Psoas muscle (tissue), 8 donors: ENCODE data around the gene SPDYE4. TPM values are rescaled to one million over a fixed set of nuclear protein-coding genes. Genes with fewer than 3 reads are reported as not detected.

ENCODE experiments used
- ATAC-seq, 4 donors: fragments of 200-7000 bp; cut with Tn5 transposase; one replicate each; pipeline ENCODE4 v1.9.1; 2020; ENCODE audit warnings: moderate library complexity in 3 of 4, mild to moderate bottlenecking in 2 of 4
- DNase-seq, 2 donors: peaks; one replicate each; pipeline ENCODE4 v3.0.0-alpha.2; 2020
- H3K27ac ChIP-seq: fragments of 200-600 bp; one replicate; pipeline ENCODE4 v1.8.0; 2022
- H3K27me3 ChIP-seq, 3 donors: fragments of 200-600 bp in 1 of 3; one replicate each; pipeline versions ENCODE4 v1.6.1 to v1.8.0; 2013 to 2022; ENCODE audit warnings: low read length in 2 of 3, mild to moderate bottlenecking in 2 of 3, moderate library complexity in 1 of 3; ENCODE audit not compliant: insufficient read depth in 3 of 3
- H3K36me3 ChIP-seq, 2 donors: fragments of 200-600 bp in 1 of 2; one replicate each; pipeline versions ENCODE4 v1.6.1 to v1.8.0; 2013 to 2022; ENCODE audit warnings: low read depth in 1 of 2, mild to moderate bottlenecking in 1 of 2, moderate library complexity in 1 of 2; ENCODE audit not compliant: insufficient read depth in 1 of 2
- H3K4me1 ChIP-seq: fragments of 200-600 bp; one replicate; pipeline ENCODE4 v1.8.0; 2022
- H3K4me3 ChIP-seq: fragments of 200-600 bp; one replicate; pipeline ENCODE4 v1.8.0; 2022; ENCODE audit warnings: mild to moderate bottlenecking
- H3K9me3 ChIP-seq: fragments of 200-600 bp; one replicate; pipeline ENCODE4 v1.8.0; 2022
- WGBS, 3 donors: extraction: QIAGEN DNeasy Blood & Tissue Kit; methylation state at CpG; one replicate each; pipeline versions ENCODE4 v1.1.6 to v1.1.7; 2013; 5-methylcytosine and 5-hydroxymethylcytosine counted together
- intact Hi-C, 2 donors: fragments of 100-400 bp; cut with DNase I; formaldehyde crosslinking; loops; one replicate each; pipeline versions ENCODE4 v1.11.0 to v1.14.2; 2022
- polyA plus RNA-seq, 3 donors: library from polyadenylated mRNA; stranded (reverse); fragments of 200-250 nt; gene quantifications; one replicate each; pipeline ENCODE4 v1.2.3, GENCODE V29; 2013
- total RNA-seq, 4 donors: library from RNA; stranded (reverse); fragmentation: NEBNext Ultra II Directional in 2 of 4; extraction: Animal tissue kit (Norgen Biotek cat#: 25700) in 2 of 4; gene quantifications; one replicate each; pipeline versions ENCODE4 v1.2.1 to v1.2.4, GENCODE V29; 2021 to 2023
- TF ChIP-seq, protein P1 (sequence below): fragments of 200-600 bp; IDR thresholded peaks from one replicate; pipeline ENCODE4 v1.8.0; 2022; ENCODE audit warnings: antibody characterized with exemption
- donor health status: healthy with polysubstance abuse.
- donor health status: DM: no; HTN: no; CAD: no; lungs with moderate emphysema.
- donor health status: Bipolar disorder and iron deficiency.
- donor health status: healthy.
- donor health status: DM: yes; HTN: yes; CAD: no.
- donor health status: DM: no; HTN: no; CAD: no.
- donor health status: DM: no; HTN: no; CAD: no.
- donor health status: DM: yes; HTN: yes; CAD: no.

Gene SPDYE4
- total and polyA plus RNA-seq, 7 donors = not detected

DNA sequence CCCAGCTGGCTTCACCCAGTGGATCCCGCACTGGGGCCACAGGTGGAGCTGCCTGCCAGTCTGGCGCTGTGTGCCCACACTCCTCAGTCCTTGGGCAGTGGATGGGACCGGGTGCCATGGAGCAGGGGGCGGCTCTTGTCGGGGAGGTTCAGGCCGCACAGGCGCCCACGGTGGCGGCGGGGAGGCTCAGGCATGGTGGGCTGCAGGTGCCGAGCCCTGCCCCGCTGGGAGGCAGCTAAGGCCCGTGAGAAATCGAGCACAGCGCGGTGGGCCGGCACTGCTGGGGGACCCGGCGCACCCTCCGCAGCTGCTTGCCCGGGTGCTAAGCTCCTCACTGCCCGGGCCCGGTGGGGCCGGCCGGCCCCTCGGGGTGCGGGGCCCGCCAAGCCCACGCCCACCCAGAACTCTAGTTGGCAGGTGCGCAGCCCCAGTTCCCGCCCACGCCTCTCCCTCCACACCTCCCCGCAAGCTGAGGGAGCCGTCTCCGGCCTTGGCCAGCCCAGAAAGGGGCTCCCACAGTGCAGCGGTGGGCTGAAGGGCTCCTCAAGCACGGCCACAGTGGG is 40.3 kb downstream of the SPDYE4 start:
- ATAC-seq (no peak), DNase-seq (no peak)
- H3K36me3 ChIP-seq = no peaks in the 10 kb centered on the region
- H3K27me3 ChIP-seq = peaks cover 0 to 1% (median 0%) of the 10 kb centered on the region in 3 donors
- 92 to 94% (median 93%) methylated on average over 36 to 37 of the region's 37 CpGs for WGBS, 3 donors
- no peaks in the 10 kb centered on the region for H3K9me3 ChIP-seq
- intact Hi-C loops = no loop called here
- TF ChIP-seq, protein P1, sequence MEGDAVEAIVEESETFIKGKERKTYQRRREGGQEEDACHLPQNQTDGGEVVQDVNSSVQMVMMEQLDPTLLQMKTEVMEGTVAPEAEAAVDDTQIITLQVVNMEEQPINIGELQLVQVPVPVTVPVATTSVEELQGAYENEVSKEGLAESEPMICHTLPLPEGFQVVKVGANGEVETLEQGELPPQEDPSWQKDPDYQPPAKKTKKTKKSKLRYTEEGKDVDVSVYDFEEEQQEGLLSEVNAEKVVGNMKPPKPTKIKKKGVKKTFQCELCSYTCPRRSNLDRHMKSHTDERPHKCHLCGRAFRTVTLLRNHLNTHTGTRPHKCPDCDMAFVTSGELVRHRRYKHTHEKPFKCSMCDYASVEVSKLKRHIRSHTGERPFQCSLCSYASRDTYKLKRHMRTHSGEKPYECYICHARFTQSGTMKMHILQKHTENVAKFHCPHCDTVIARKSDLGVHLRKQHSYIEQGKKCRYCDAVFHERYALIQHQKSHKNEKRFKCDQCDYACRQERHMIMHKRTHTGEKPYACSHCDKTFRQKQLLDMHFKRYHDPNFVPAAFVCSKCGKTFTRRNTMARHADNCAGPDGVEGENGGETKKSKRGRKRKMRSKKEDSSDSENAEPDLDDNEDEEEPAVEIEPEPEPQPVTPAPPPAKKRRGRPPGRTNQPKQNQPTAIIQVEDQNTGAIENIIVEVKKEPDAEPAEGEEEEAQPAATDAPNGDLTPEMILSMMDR = no peak
- no peaks in the 10 kb centered on the region for H3K4me1 ChIP-seq
- no peak overlapping the region for H3K4me3 ChIP-seq
- no peak overlapping the region for H3K27ac ChIP-seq

DNA sequence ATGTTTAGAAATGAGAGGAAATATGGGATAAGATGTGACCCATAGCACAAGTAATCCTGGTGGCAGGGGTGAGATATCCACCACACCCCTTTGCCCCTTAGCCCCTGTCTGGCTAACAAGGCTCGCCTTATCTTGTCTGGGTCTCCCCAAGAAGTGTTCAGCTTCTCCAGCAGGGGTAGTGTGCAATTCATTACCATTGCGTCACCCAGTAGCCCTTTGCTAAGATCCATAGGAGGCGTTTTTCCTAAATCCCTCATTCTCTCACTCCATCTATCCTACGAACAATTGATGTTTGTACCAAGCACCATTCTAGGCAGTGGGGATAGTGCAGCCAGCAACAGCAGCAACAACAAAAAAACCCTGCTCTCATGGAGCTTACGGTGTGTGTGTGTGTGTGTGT is 44.5 kb downstream of the SPDYE4 start:
- TF ChIP-seq, protein P1 = no peak
- DNase-seq = no peak
- no peaks in the 10 kb centered on the region for H3K4me1 ChIP-seq
- no peak overlapping the region for H3K27ac ChIP-seq
- intact Hi-C loops = no loop called here
- peaks cover 0 to 1% (median 0%) of the 10 kb centered on the region in 3 donors for H3K27me3 ChIP-seq
- ATAC-seq = no peak
- H3K4me3 ChIP-seq = no peak overlapping the region
- no peaks in the 10 kb centered on the region for H3K36me3 ChIP-seq
- no peaks in the 10 kb centered on the region for H3K9me3 ChIP-seq
- WGBS, 3 donors = 89 to 96% (median 90%) methylated on average over 5 of the region's 5 CpGs

DNA sequence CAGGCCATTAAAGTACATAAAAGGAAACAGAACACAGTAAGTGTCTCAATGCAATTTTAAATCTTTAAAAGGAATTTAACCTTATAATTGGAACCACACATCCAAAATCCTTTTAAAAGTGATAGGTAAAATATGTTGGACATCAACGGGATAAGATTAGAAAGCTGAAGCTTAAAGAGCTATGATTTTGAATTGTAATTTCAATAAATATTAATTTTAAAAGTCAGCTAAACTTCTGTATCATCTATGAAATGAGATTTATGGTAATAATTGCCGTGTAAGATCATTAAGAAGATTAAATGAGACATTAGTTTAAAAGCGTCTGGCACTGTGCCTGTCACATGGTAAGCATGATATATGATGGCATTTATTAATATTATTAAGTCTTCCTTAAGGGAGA is 45.0 kb downstream of the SPDYE4 start:
- no peak for ATAC-seq
- Histone ChIP-seq H3K27me3 (peaks cover 0 to 1% (median 0%) of the 10 kb centered on the region in 3 donors), H3K9me3 (no peaks in the 10 kb centered on the region), H3K4me1 (no peaks in the 10 kb centered on the region), H3K4me3 (no peak overlapping the region), H3K27ac (no peak overlapping the region), H3K36me3 (no peaks in the 10 kb centered on the region)
- WGBS, 3 donors = 74 to 82% (median 76%) methylated on average over 3 of the region's 3 CpGs
- intact Hi-C loops = no loop called here
- no peak for DNase-seq
- TF ChIP-seq, protein P1 = no peak

DNA sequence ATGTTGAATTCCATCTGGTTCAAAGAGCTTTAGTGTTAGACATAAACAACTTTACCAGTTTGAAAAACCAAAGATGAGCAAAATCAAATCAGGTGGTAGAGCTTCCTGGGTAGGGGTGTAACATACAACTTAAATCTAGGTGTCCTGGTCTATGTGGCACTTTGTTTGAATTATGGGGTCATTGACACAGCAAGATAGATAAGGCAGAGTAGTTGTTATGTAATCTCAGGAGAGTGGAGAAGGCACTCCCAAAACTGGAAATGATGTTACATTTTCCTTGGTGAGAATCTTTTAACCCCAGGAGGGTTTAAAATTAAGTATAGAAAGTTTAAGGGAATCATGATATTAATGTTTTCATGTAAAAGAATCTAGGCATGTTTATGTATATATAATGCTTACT is 45.6 kb downstream of the SPDYE4 start:
- no peak overlapping the region for H3K4me3 ChIP-seq
- no peaks in the 10 kb centered on the region for H3K36me3 ChIP-seq
- DNase-seq (no peak), ATAC-seq (no peak)
- intact Hi-C loops = no loop called here
- H3K9me3 ChIP-seq = no peaks in the 10 kb centered on the region
- H3K4me1 ChIP-seq = no peaks in the 10 kb centered on the region
- no peak overlapping the region for H3K27ac ChIP-seq
- TF ChIP-seq, protein P1 = no peak
- H3K27me3 ChIP-seq = peaks cover 0 to 5% (median 1%) of the 10 kb centered on the region in 3 donors

DNA sequence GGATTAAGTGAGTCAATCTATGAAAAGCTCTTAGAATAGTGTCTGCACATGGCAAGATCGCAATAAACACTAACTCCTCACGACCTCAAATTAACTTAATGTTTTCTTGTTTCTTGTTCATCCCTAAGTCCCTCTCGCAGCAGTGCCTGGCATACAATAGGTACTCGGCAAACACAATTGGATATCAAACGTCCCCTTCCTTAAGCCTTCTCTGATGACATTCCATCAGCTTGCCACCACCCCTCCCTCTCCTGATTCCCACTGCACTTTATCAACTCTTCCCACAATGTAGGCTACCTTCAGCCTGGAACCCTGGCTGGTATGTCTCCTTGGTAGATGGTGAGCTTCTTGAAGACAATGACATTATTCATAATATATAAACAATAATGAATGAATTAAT is 47.1 kb downstream of the SPDYE4 start:
- TF ChIP-seq, protein P1 = no peak
- 76 to 79% (median 78%) methylated on average over 5 of the region's 5 CpGs for WGBS, 3 donors
- no peak for ATAC-seq

More for the DNA sequence above, 47.1 kb downstream of the SPDYE4 start:
- Histone ChIP-seq H3K27ac (no peak overlapping the region), H3K4me1 (no peaks in the 10 kb centered on the region), H3K4me3 (no peak overlapping the region), H3K9me3 (no peaks in the 10 kb centered on the region), H3K27me3 (peaks cover 0 to 7% (median 1%) of the 10 kb centered on the region in 3 donors), H3K36me3 (no peaks in the 10 kb centered on the region)
- intact Hi-C loops = no loop called here
- no peak for DNase-seq
